GM19455 (cell line): Measurements from ENCODE around the gene KCNQ1OT1.

Source experiments
- ATAC-seq: cut with Tn5 transposase; IDR thresholded peaks from one replicate; pipeline ENCODE4 v1.9.1; 2021; ENCODE audit not compliant: unreplicated experiment

KCNQ1OT1 gene

GRCh38 chr11:2688381-2689231 is 11.2 kb downstream of the KCNQ1OT1 start:
- ATAC-seq = no peak

GRCh38 chr11:2687782-2688191 is 12.0 kb downstream of the KCNQ1OT1 start:
- ATAC-seq = no peak

- ATAC-seq = no peak
Measured at GRCh38 chr11:2687223-2687530, 12.6 kb downstream of the KCNQ1OT1 start.

- no peak for ATAC-seq
Measured at GRCh38 chr11:2686360-2687222, 13.2 kb downstream of the KCNQ1OT1 start.

GRCh38 chr11:2685566-2686359 is 14.0 kb downstream of the KCNQ1OT1 start:
- ATAC-seq = no peak

GRCh38 chr11:2685051-2685450 is 14.7 kb downstream of the KCNQ1OT1 start:
- ATAC-seq = no peak

GRCh38 chr11:2684581-2684980 is 15.2 kb downstream of the KCNQ1OT1 start:
- ATAC-seq = no peak

GRCh38 chr11:2683806-2684205 is 16.0 kb downstream of the KCNQ1OT1 start:
- ATAC-seq = no peak

- ATAC-seq = no peak
Measured at GRCh38 chr11:2681408-2682145, 18.2 kb downstream of the KCNQ1OT1 start.

GRCh38 chr11:2679011-2679676 is 20.6 kb downstream of the KCNQ1OT1 start:
- ATAC-seq = no peak

- ATAC-seq = no peak
Measured at GRCh38 chr11:2678396-2678795, 21.4 kb downstream of the KCNQ1OT1 start.

GRCh38 chr11:2677127-2677526 is 22.7 kb downstream of the KCNQ1OT1 start:
- ATAC-seq = no peak

GRCh38 chr11:2675540-2675939 is 24.3 kb downstream of the KCNQ1OT1 start:
- no peak for ATAC-seq

GRCh38 chr11:2674658-2675131 is 25.1 kb downstream of the KCNQ1OT1 start:
- ATAC-seq = no peak

- ATAC-seq = no peak
Measured at GRCh38 chr11:2673871-2674471, 25.8 kb downstream of the KCNQ1OT1 start.

- no peak for ATAC-seq
Measured at GRCh38 chr11:2673250-2673610, 26.6 kb downstream of the KCNQ1OT1 start.

GRCh38 chr11:2672553-2673249 is 27.1 kb downstream of the KCNQ1OT1 start:
- no peak for ATAC-seq

GRCh38 chr11:2671748-2672147 is 28.0 kb downstream of the KCNQ1OT1 start:
- no peak for ATAC-seq

- no peak for ATAC-seq
Measured at GRCh38 chr11:2670541-2671100, 29.2 kb downstream of the KCNQ1OT1 start.
